Uterus (tissue), 4 donors: ENCODE measurements around the gene KCNQ1. TPM values are rescaled to one million over a fixed set of nuclear protein-coding genes. Genes with fewer than 3 reads are reported as not detected.

Experiments used
- DNase-seq, 2 donors: peaks; one replicate each; pipeline ENCODE4 v3.0.0-alpha.2; 2019 to 2020
- H3K27ac ChIP-seq, 2 donors: fragments of 200-600 bp; sonication (generic); 1 replicate in 1 of 2; 2 replicates in 1 of 2; pipeline ENCODE4 v1.5.1; 2016 to 2018
- H3K27me3 ChIP-seq, 2 donors: fragments of 200-600 bp; sonication (generic); one replicate each; pipeline ENCODE4 v1.5.1; 2018 to 2019; ENCODE audit warnings: control low read depth in 1 of 2
- H3K36me3 ChIP-seq, 2 donors: fragments of 200-600 bp; sonication (generic); one replicate each; pipeline ENCODE4 v1.5.1; 2019; ENCODE audit warnings: control low read depth in 1 of 2
- H3K4me1 ChIP-seq, 2 donors: fragments of 200-600 bp; sonication (generic); one replicate each; pipeline ENCODE4 v1.5.1; 2018 to 2019; ENCODE audit warnings: control low read depth in 1 of 2
- H3K4me3 ChIP-seq, 2 donors: fragments of 200-600 bp; sonication (generic); 1 replicate in 1 of 2; 2 replicates in 1 of 2; pipeline ENCODE4 v1.5.1; 2018 to 2019; ENCODE audit warnings: mild to moderate bottlenecking in 1 of 2
- H3K9me3 ChIP-seq, 2 donors: fragments of 200-600 bp; sonication (generic); one replicate each; pipeline ENCODE4 v1.5.1; 2019; ENCODE audit warnings: control low read depth in 1 of 2
- CTCF ChIP-seq, 4 experiments: fragments of 200-600 bp in 2 of 4; fragments of 450-650 bp in 2 of 4; sonication (generic) in 2 of 4; IDR thresholded peaks; one replicate each; pipeline ENCODE4 v1.5.1; 2016 to 2019; ENCODE audit warnings: antibody characterized with exemption in 4 of 4, mild to moderate bottlenecking in 2 of 4, moderate library complexity in 1 of 4
- POLR2A ChIP-seq, 2 donors: fragments of 450-650 bp; IDR thresholded peaks; one replicate each; pipeline ENCODE4 v1.6.1; 2016; ENCODE audit warnings: antibody characterized with exemption in 2 of 2, mild to moderate bottlenecking in 1 of 2, moderate library complexity in 1 of 2
- intact Hi-C: fragments of 100-400 bp; cut with DNase I; formaldehyde crosslinking; loops from one replicate; pipeline ENCODE4 v1.15.1; 2023; ENCODE audit warnings: low total_unique reads
- total RNA-seq, 4 donors: library from RNA; depleted of rRNA in 3 of 4; stranded (reverse); fragments of >200 nt in 3 of 4; gene quantifications; one replicate each; pipeline versions ENCODE4 v1.1.0 to v1.2.4, GENCODE V29; 2014 to 2023
- donor health status: DM: yes; HTN: yes; CAD: no.

The KCNQ1 gene
- total RNA-seq, 4 donors from 2014 or later, result 2.6 to 10.4 (median 5.4) TPM

- no peaks in the 10 kb centered on the region for H3K4me1 ChIP-seq
- no peaks in the 10 kb centered on the region for H3K36me3 ChIP-seq
- H3K27me3 ChIP-seq, result no peaks in the 10 kb centered on the region
- intact Hi-C loops, result no loop called here
- no peak overlapping the region for H3K4me3 ChIP-seq
- no peak overlapping the region for H3K27ac ChIP-seq
- TF ChIP-seq POLR2A (IDR thresholded peaks at IDR 0.05), result no peak
- TF ChIP-seq CTCF (IDR thresholded peaks at IDR 0.05), result no peak
- no peaks in the 10 kb centered on the region for H3K9me3 ChIP-seq
- DNase-seq, result no peak
These were observed 12.6 kb upstream of the KCNQ1 start for GRCh38 chr11:2432171-2432621.

- DNase-seq, result no peak
- intact Hi-C loops, result no loop called here
- H3K27ac ChIP-seq, result no peak overlapping the region
- no peak overlapping the region for H3K4me3 ChIP-seq
- H3K9me3 ChIP-seq, result no peaks in the 10 kb centered on the region
- no peaks in the 10 kb centered on the region for H3K4me1 ChIP-seq
- TF ChIP-seq POLR2A (IDR thresholded peaks at IDR 0.05), result no peak
- no peak for TF ChIP-seq CTCF (IDR thresholded peaks at IDR 0.05)
- no peaks in the 10 kb centered on the region for H3K27me3 ChIP-seq
- H3K36me3 ChIP-seq, result no peaks in the 10 kb centered on the region
These were observed 12.2 kb upstream of the KCNQ1 start for GRCh38 chr11:2432628-2433071.

- DNase-seq, result no peak
These were observed 11.5 kb upstream of the KCNQ1 start for GRCh38 chr11:2433106-2433925.

DNA sequence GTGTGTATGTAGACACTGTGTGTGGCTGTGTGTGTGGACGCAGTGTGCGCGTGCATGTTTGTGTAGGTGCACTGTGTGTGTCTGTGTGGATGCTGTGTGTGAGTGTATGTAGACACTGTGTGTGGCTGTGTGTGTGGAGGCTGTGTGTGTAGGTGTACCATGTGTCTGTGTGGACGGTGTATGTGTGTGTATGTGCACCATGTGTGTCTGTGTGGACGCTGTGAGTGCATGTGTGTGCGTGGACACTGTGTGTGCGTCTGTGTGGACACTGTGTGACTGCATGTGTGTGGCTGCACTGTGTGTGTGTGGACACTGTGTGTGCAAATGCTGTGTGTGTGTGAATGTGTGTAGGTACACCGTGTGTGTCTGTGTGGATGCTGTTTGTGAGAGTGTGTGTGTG is 10.8 kb upstream of the KCNQ1 start:
- no peaks in the 10 kb centered on the region for H3K4me1 ChIP-seq
- TF ChIP-seq POLR2A (IDR thresholded peaks at IDR 0.05) (no peak), CTCF (IDR thresholded peaks at IDR 0.05) (no peak)
- no peak overlapping the region for H3K27ac ChIP-seq
- no peak for DNase-seq
- no peaks in the 10 kb centered on the region for H3K36me3 ChIP-seq
- H3K9me3 ChIP-seq, result no peaks in the 10 kb centered on the region
- intact Hi-C loops, result no loop called here
- no peak overlapping the region for H3K4me3 ChIP-seq
- no peaks in the 10 kb centered on the region for H3K27me3 ChIP-seq

More at GRCh38 chr11:2433106-2433925, 11.5 kb upstream of the KCNQ1 start:
- Histone ChIP-seq H3K27ac (no peak overlapping the region), H3K36me3 (no peaks in the 10 kb centered on the region), H3K4me3 (no peak overlapping the region), H3K4me1 (no peaks in the 10 kb centered on the region), H3K9me3 (no peaks in the 10 kb centered on the region), H3K27me3 (no peaks in the 10 kb centered on the region)
- TF ChIP-seq POLR2A (IDR thresholded peaks at IDR 0.05) (no peak), CTCF (IDR thresholded peaks at IDR 0.05) (no peak)
- intact Hi-C loops, result no loop called here

GRCh38 chr11:2434506-2435255 is 10.1 kb upstream of the KCNQ1 start:
- H3K4me3 ChIP-seq, result no peak overlapping the region
- H3K36me3 ChIP-seq, result no peaks in the 10 kb centered on the region
- no peak for DNase-seq
- H3K27ac ChIP-seq, result no peak overlapping the region
- intact Hi-C loops, result no loop called here
- no peaks in the 10 kb centered on the region for H3K27me3 ChIP-seq
- TF ChIP-seq POLR2A (IDR thresholded peaks at IDR 0.05) (no peak), CTCF (IDR thresholded peaks at IDR 0.05) (no peak)
- H3K9me3 ChIP-seq, result no peaks in the 10 kb centered on the region
- H3K4me1 ChIP-seq, result no peaks in the 10 kb centered on the region
